Kidney epithelial cell (primary cell): ENCODE data around the gene ID3. TPM values are rescaled to one million over a fixed set of nuclear protein-coding genes. Genes with fewer than 3 reads are reported as not detected.

Experiments
- DNase-seq: peaks from one replicate; pipeline ENCODE4 v3.0.0-alpha.2; 2010; ENCODE audit warnings: low read depth
- H3K27me3 ChIP-seq: 2 replicates; pipeline ENCODE4 v1.6.0; 2011; ENCODE audit warnings: low read length; ENCODE audit not compliant: control insufficient read depth, insufficient read depth
- H3K36me3 ChIP-seq: 2 replicates; pipeline ENCODE4 v1.5.1; 2011; ENCODE audit warnings: low read length; ENCODE audit not compliant: control insufficient read depth, insufficient read depth
- H3K4me3 ChIP-seq: 2 replicates; pipeline ENCODE4 v1.5.1; 2011; ENCODE audit warnings: low read depth, mild to moderate bottlenecking, control low read depth, low read length
- total RNA-seq: library from RNA; depleted of rRNA; stranded (reverse); fragments of >200 nt; gene quantifications from 2 replicates; pipeline ENCODE4 v1.2.3, GENCODE V29; 2015
- TF ChIP-seq, protein P1 (sequence below): IDR thresholded peaks from 2 replicates; pipeline ENCODE4 v1.5.1; 2011; ENCODE audit warnings: mild to moderate bottlenecking, moderate library complexity, low read length, control low read depth, inconsistent platforms; ENCODE audit not compliant: insufficient read depth, poor library complexity, severe bottlenecking

The ID3 gene
- total RNA-seq, 1 donor from 2014 or later, result 77.5 TPM

- H3K4me3 ChIP-seq, result peak overlapping the region; percentile 46
These were observed 9.5 kb upstream of the ID3 start for GRCh38 chr1:23568608-23569383.

GRCh38 chr1:23567996-23568607, 8.8 kb upstream of the ID3 start:
- TF ChIP-seq, protein P1, sequence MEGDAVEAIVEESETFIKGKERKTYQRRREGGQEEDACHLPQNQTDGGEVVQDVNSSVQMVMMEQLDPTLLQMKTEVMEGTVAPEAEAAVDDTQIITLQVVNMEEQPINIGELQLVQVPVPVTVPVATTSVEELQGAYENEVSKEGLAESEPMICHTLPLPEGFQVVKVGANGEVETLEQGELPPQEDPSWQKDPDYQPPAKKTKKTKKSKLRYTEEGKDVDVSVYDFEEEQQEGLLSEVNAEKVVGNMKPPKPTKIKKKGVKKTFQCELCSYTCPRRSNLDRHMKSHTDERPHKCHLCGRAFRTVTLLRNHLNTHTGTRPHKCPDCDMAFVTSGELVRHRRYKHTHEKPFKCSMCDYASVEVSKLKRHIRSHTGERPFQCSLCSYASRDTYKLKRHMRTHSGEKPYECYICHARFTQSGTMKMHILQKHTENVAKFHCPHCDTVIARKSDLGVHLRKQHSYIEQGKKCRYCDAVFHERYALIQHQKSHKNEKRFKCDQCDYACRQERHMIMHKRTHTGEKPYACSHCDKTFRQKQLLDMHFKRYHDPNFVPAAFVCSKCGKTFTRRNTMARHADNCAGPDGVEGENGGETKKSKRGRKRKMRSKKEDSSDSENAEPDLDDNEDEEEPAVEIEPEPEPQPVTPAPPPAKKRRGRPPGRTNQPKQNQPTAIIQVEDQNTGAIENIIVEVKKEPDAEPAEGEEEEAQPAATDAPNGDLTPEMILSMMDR, result no peak

More at GRCh38 chr1:23568608-23569383, 9.5 kb upstream of the ID3 start:
- Histone ChIP-seq H3K27me3 (no peaks in the 10 kb centered on the region), H3K36me3 (no peaks in the 10 kb centered on the region)
- TF ChIP-seq, protein P1, result no peak
- DNase-seq, result no peak

GRCh38 chr1:23567629-23567995, 8.3 kb upstream of the ID3 start:
- Histone ChIP-seq H3K27me3 (no peaks in the 10 kb centered on the region), H3K36me3 (no peaks in the 10 kb centered on the region), H3K4me3 (peak overlapping the region; percentile 46)
- TF ChIP-seq, protein P1, result no peak
- DNase-seq, result no peak

More at GRCh38 chr1:23567996-23568607, 8.8 kb upstream of the ID3 start:
- H3K27me3 ChIP-seq, result no peaks in the 10 kb centered on the region
- peak overlapping the region; percentile 46 for H3K4me3 ChIP-seq
- H3K36me3 ChIP-seq, result no peaks in the 10 kb centered on the region
- no peak for DNase-seq

GRCh38 chr1:23566304-23566703, 7.0 kb upstream of the ID3 start:
- no peak overlapping the region for H3K4me3 ChIP-seq
- no peaks in the 10 kb centered on the region for H3K27me3 ChIP-seq
- TF ChIP-seq, protein P1, result peak; percentile 32

GRCh38 chr1:23565776-23566175, 6.5 kb upstream of the ID3 start:
- Histone ChIP-seq H3K4me3 (no peak overlapping the region), H3K27me3 (no peaks in the 10 kb centered on the region), H3K36me3 (no peaks in the 10 kb centered on the region)
- DNase-seq, result no peak
- TF ChIP-seq, protein P1, result no peak

More at GRCh38 chr1:23566304-23566703, 7.0 kb upstream of the ID3 start:
- no peak for DNase-seq
- H3K36me3 ChIP-seq, result no peaks in the 10 kb centered on the region
